Measurements from ENCODE around the gene MCAM.
A peak's percentile ranks its signal among the peaks of the same experiment; 100 is the strongest.

DNA sequence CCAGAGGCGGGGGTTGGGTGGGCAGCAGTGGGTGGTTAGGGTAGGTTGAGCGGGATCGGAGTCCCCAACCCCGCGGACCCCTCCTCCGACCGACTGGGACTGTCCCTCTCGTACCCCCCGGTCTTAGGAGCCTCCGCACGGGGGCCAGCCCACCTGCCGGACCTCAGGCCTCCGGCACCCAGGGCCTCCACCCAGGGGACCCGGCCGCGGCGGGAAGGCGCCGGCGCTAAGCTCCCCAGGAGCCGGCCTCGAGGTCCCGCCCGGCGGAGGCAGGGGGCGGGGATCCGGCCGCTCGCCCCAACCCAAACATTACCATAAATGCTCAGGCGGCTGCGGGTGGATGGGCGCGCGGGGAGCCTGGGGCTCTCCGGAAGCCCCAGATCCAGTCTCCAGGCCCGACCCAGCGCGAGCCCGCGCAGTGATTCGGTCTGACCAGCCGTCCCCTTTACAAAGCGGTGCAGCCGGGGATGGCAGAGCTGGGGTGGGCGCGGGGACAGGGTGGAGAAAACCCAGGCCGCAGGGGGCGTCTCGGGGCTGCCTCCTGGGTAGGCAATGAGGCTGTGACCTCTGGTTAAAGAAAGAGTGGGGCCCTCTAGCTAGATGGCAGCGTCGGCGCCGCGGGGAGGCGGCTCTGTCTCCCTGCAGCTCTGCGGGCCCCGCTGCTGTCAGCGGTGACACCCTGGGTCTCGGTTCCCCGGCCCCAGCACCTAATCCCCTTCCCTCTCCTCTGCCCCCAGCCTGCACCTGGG is 4.0 kb upstream of the MCAM start:
- TF ChIP-seq, protein P1, sequence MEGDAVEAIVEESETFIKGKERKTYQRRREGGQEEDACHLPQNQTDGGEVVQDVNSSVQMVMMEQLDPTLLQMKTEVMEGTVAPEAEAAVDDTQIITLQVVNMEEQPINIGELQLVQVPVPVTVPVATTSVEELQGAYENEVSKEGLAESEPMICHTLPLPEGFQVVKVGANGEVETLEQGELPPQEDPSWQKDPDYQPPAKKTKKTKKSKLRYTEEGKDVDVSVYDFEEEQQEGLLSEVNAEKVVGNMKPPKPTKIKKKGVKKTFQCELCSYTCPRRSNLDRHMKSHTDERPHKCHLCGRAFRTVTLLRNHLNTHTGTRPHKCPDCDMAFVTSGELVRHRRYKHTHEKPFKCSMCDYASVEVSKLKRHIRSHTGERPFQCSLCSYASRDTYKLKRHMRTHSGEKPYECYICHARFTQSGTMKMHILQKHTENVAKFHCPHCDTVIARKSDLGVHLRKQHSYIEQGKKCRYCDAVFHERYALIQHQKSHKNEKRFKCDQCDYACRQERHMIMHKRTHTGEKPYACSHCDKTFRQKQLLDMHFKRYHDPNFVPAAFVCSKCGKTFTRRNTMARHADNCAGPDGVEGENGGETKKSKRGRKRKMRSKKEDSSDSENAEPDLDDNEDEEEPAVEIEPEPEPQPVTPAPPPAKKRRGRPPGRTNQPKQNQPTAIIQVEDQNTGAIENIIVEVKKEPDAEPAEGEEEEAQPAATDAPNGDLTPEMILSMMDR (IDR thresholded peaks at IDR 0.05; ENCODE audit: control extremely low read depth in 1 of 3, insufficient read depth in 1 of 3, low read depth in 1 of 3, low read length in 3 of 3), result no peak
- no peak for TF ChIP-seq EZH2 (IDR thresholded peaks at IDR 0.05; ENCODE audit: low read depth, low read length, severe bottlenecking)
- no peak for TF ChIP-seq MAX (IDR thresholded peaks at IDR 0.05)
- peak in 1 of 2 experiments; percentile 30; a peak in 1 of 3 replicates for TF ChIP-seq POLR2A (IDR thresholded peaks at IDR 0.05; ENCODE audit: control extremely low read depth in 1 of 2, low read depth in 2 of 2, low read length in 2 of 2)
- no peak for TF ChIP-seq NRF1 (IDR thresholded peaks at IDR 0.05; ENCODE audit: low read depth, low read length)
- no peak for TF ChIP-seq ZNF274 (IDR thresholded peaks at IDR 0.05; ENCODE audit: borderline replicate concordance, extremely low read depth, low read length)
- no peak for TF ChIP-seq JUND (IDR thresholded peaks at IDR 0.05; ENCODE audit: low read length)
- TF ChIP-seq CHD2 (IDR thresholded peaks at IDR 0.05; ENCODE audit: low read length), result no peak
- no peak for TF ChIP-seq GABPA (IDR thresholded peaks at IDR 0.05; ENCODE audit: borderline replicate concordance, insufficient read depth, low read length)
- 0 out of 4 replicates have a peak, but pooled peaks of 1 of the 2 experiments have one; percentile 22 for TF ChIP-seq HDAC2 (IDR thresholded peaks at IDR 0.05; ENCODE audit: borderline replicate concordance in 1 of 2, low read depth in 2 of 2, low read length in 2 of 2)
- TF ChIP-seq SRF (IDR thresholded peaks at IDR 0.05; ENCODE audit: low read depth, low read length), result no peak
- peak; percentile 52; the same call in 1 of the 2 replicates for TF ChIP-seq TBP (IDR thresholded peaks at IDR 0.05; ENCODE audit: low read depth, low read length)
- TF ChIP-seq RAD21 (IDR thresholded peaks at IDR 0.05 in 1 of 2, conservative IDR thresholded peaks at IDR 0.05 in 1 of 2; ENCODE audit: low read depth in 2 of 2, low read length in 2 of 2), result no peak
- TF ChIP-seq BACH1 (IDR thresholded peaks at IDR 0.05; ENCODE audit: low read length), result no peak
